ENCODE measurements around the gene KRT77.
"Not testable (repeated sequence)": the region's sequence is repeated elsewhere in the genome, so short reads cannot be mapped to it uniquely, and the experiment has no call there.

The KRT77 gene

GRCh38 chr12:52703424-52703823, at the start of gene KRT77:
Gene KRT77, minus strand, starts transcription at chr12:52703524. Its CDS starts 90 bp downstream, at chr12:52703434.
- Histone ChIP-seq H3K79me2 (ENCODE audit: low read length) (no peaks in the 10 kb centered on the region), H4K20me1 (ENCODE audit: insufficient read depth, low read length) (no peaks in the 10 kb centered on the region), H3K4me2 (ENCODE audit: low read length) (no peak within 1 kb of the TSS), H3K27ac (ENCODE audit: low read length) (no peak within 1 kb of the TSS), H3K4me3 (ENCODE audit: low read length) (no peak within 1 kb of the TSS), H3K4me1 (ENCODE audit: low read length) (no peaks in the 10 kb centered on the region), H2AFZ (ENCODE audit: low read depth, low read length) (no peak within 1 kb of the TSS), H3K36me3 (replicated peaks; ENCODE audit: low read depth, low read length) (no peaks in the 10 kb centered on the region), H3K27me3 (ENCODE audit: low read depth, low read length) (peaks cover 12% of the 10 kb centered on the region), H3K9ac (ENCODE audit: low read length) (no peak within 1 kb of the TSS), H3K9me3 (ENCODE audit: insufficient read depth, low read length) (no peaks in the 10 kb centered on the region)
- no peak for TF ChIP-seq EZH2phosphoT487 (IDR thresholded peaks at IDR 0.05; ENCODE audit: low read depth)
- TF ChIP-seq, protein P1, sequence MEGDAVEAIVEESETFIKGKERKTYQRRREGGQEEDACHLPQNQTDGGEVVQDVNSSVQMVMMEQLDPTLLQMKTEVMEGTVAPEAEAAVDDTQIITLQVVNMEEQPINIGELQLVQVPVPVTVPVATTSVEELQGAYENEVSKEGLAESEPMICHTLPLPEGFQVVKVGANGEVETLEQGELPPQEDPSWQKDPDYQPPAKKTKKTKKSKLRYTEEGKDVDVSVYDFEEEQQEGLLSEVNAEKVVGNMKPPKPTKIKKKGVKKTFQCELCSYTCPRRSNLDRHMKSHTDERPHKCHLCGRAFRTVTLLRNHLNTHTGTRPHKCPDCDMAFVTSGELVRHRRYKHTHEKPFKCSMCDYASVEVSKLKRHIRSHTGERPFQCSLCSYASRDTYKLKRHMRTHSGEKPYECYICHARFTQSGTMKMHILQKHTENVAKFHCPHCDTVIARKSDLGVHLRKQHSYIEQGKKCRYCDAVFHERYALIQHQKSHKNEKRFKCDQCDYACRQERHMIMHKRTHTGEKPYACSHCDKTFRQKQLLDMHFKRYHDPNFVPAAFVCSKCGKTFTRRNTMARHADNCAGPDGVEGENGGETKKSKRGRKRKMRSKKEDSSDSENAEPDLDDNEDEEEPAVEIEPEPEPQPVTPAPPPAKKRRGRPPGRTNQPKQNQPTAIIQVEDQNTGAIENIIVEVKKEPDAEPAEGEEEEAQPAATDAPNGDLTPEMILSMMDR (IDR thresholded peaks at IDR 0.05; ENCODE audit: low read depth, low read length) = no peak

DNA sequence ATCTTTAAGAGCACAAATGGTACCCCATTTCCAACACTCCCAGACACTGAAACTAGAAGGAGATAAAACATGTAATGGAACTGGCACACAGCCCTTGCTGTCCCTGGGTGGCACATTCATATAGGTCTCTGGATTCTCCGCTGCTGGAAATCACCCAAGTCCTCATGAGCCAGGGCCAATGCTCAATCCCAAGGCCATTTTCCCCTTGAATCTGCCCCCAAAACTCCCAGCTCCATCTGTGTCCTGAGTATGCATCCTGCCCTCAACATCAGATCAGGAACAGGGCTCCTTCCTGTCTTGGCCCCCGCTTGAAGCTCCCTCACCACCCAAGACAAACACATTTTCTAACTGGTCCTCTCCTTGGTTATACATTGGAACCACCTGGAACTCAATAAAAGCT, 49.2 kb upstream of the KRT77 start:
- Histone ChIP-seq H4K20me1 (ENCODE audit: insufficient read depth, low read length) (no peaks in the 10 kb centered on the region), H3K36me3 (replicated peaks; ENCODE audit: low read depth, low read length) (no peaks in the 10 kb centered on the region), H3K79me2 (ENCODE audit: low read length) (no peaks in the 10 kb centered on the region), H3K4me2 (ENCODE audit: low read length) (no peak overlapping the region), H3K9ac (ENCODE audit: low read length) (no peak overlapping the region), H3K4me3 (ENCODE audit: low read length) (no peak overlapping the region), H3K9me3 (ENCODE audit: insufficient read depth, low read length) (no peaks in the 10 kb centered on the region), H3K27me3 (ENCODE audit: low read depth, low read length) (peaks cover 30% of the 10 kb centered on the region), H3K27ac (ENCODE audit: low read length) (no peak overlapping the region), H3K4me1 (ENCODE audit: low read length) (no peaks in the 10 kb centered on the region), H2AFZ (ENCODE audit: low read depth, low read length) (no peak overlapping the region)
- no peak for TF ChIP-seq EZH2phosphoT487 (IDR thresholded peaks at IDR 0.05; ENCODE audit: low read depth)
- TF ChIP-seq, protein P1 (IDR thresholded peaks at IDR 0.05; ENCODE audit: low read depth, low read length) = no peak

DNA sequence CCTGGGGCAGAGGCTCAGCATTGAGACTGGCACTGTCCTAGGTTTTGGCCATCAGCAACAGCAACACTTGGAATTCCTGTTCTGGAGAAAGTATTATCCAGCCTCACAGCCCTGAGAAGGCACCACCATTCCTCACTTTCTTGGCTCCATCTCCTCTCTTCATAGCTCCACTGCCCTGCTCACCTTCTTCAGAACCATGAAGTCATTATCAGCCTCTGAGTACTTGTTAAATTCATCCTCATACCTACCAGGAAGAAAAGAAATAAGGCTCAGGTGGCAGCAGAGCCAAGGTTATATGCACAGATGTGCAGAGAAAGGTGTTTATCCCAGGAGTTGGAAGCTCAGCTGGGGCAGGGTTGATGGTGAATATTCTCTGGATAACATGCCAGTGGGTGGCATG, 48.5 kb upstream of the KRT77 start:
- H3K4me3 ChIP-seq (ENCODE audit: low read length) = no peak overlapping the region
- H4K20me1 ChIP-seq (ENCODE audit: insufficient read depth, low read length) = no peaks in the 10 kb centered on the region
- H2AFZ ChIP-seq (ENCODE audit: low read depth, low read length) = no peak overlapping the region
- H3K27ac ChIP-seq (ENCODE audit: low read length) = no peak overlapping the region
- no peak overlapping the region for H3K9ac ChIP-seq (ENCODE audit: low read length)
- H3K9me3 ChIP-seq (ENCODE audit: insufficient read depth, low read length) = no peaks in the 10 kb centered on the region
- H3K4me1 ChIP-seq (ENCODE audit: low read length) = no peaks in the 10 kb centered on the region
- H3K4me2 ChIP-seq (ENCODE audit: low read length) = no peak overlapping the region
- TF ChIP-seq EZH2phosphoT487 (IDR thresholded peaks at IDR 0.05; ENCODE audit: low read depth) = no peak
- TF ChIP-seq, protein P1 (IDR thresholded peaks at IDR 0.05; ENCODE audit: low read depth, low read length) = no peak
- H3K79me2 ChIP-seq (ENCODE audit: low read length) = no peaks in the 10 kb centered on the region
- no peaks in the 10 kb centered on the region for H3K36me3 ChIP-seq (replicated peaks; ENCODE audit: low read depth, low read length)
- peaks cover 23% of the 10 kb centered on the region for H3K27me3 ChIP-seq (ENCODE audit: low read depth, low read length)

DNA sequence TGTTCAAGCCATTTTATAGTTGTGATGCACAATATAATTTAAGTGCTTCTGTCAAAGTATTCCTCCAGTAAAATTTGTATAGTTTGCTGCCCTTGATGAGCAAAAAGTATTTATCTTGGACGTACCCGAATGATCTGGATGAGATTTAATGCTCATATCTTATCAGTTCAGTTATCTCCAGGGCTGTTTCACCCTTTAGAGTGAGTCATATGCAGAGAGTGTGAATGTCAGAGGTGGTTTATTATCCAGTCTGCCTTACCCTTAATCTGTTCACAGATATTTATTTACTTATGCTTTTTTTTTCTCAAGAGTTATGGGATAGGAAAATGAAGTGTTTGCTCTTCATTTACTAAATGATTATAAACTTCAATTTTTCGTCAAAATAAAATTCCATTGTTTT, 47.2 kb upstream of the KRT77 start:
- not testable (repeated sequence) for H3K4me2 ChIP-seq (ENCODE audit: low read length); H3K79me2 ChIP-seq (ENCODE audit: low read length); H3K4me3 ChIP-seq (ENCODE audit: low read length); H3K9ac ChIP-seq (ENCODE audit: low read length); H3K9me3 ChIP-seq (ENCODE audit: insufficient read depth, low read length); H4K20me1 ChIP-seq (ENCODE audit: insufficient read depth, low read length); H2AFZ ChIP-seq (ENCODE audit: low read depth, low read length); H3K4me1 ChIP-seq (ENCODE audit: low read length); H3K36me3 ChIP-seq (replicated peaks; ENCODE audit: low read depth, low read length); H3K27ac ChIP-seq (ENCODE audit: low read length)
- H3K27me3 ChIP-seq (ENCODE audit: low read depth, low read length) = peaks cover 17% of the 10 kb centered on the region

- H3K36me3 ChIP-seq (replicated peaks; ENCODE audit: low read depth, low read length) = no peaks in the 10 kb centered on the region
- no peaks in the 10 kb centered on the region for H4K20me1 ChIP-seq (ENCODE audit: insufficient read depth, low read length)
- no peak overlapping the region for H3K4me3 ChIP-seq (ENCODE audit: low read length)
- H3K27me3 ChIP-seq (ENCODE audit: low read depth, low read length) = peaks cover 17% of the 10 kb centered on the region
- H3K27ac ChIP-seq (ENCODE audit: low read length) = no peak overlapping the region
- H2AFZ ChIP-seq (ENCODE audit: low read depth, low read length) = no peak overlapping the region
- no peak for TF ChIP-seq EZH2phosphoT487 (IDR thresholded peaks at IDR 0.05; ENCODE audit: low read depth)
- TF ChIP-seq, protein P1 (IDR thresholded peaks at IDR 0.05; ENCODE audit: low read depth, low read length) = no peak
- no peaks in the 10 kb centered on the region for H3K4me1 ChIP-seq (ENCODE audit: low read length)
- no peak overlapping the region for H3K9ac ChIP-seq (ENCODE audit: low read length)
- no peaks in the 10 kb centered on the region for H3K79me2 ChIP-seq (ENCODE audit: low read length)
- no peaks in the 10 kb centered on the region for H3K9me3 ChIP-seq (ENCODE audit: insufficient read depth, low read length)
- H3K4me2 ChIP-seq (ENCODE audit: low read length) = no peak overlapping the region
Observed at GRCh38 chr12:52749827-52750226, 46.5 kb upstream of the KRT77 start.

Measured in OCI-LY3 (cell line).